Endothelial cell of umbilical vein (primary cell): ENCODE data around the gene GIT2. TPM values are rescaled to one million over a fixed set of nuclear protein-coding genes. Genes with fewer than 3 reads are reported as not detected.

ENCODE experiments used
- BruUV-seq: library from RNA; stranded (reverse); fragments of 400-500 nt; replicated peaks from 2 replicates; lab custom pipeline; 2021; lab: Mats Ljungman, UMichigan
- CTCF ChIA-PET: fragments of 300-600, 350-600 bp; sonication (Branson Sonifier 250); formaldehyde crosslinking; loops from one replicate; lab custom pipeline; 2021; ENCODE audit warnings: antibody characterized with exemption, inconsistent platforms; lab: Charles Lee
- POLR2A ChIA-PET: fragments of 300-600, 350-600 bp; sonication (Branson Sonifier 250); formaldehyde crosslinking; loops from one replicate; lab custom pipeline; 2021; ENCODE audit warnings: antibody characterized with exemption, inconsistent platforms; lab: Charles Lee
- DNase-seq: peaks from one replicate; pipeline ENCODE4 v3.0.0-alpha.2; 2011; ENCODE audit warnings: low read depth, low spot score
- FAIRE-seq: peaks from 2 replicates; lab custom pipeline; 2011; peaks lifted over from hg19 to GRCh38; lab: Jason Lieb, UNC
- H2AFZ ChIP-seq: 2 replicates; pipeline ENCODE4 v1.6.0; 2012; ENCODE audit warnings: low read depth, low read length, control low read depth, inconsistent platforms
- H3K27ac ChIP-seq: 2 replicates; pipeline ENCODE4 v1.5.1; 2011; ENCODE audit warnings: low read depth, mild to moderate bottlenecking, control low read depth, low read length, moderate library complexity; ENCODE audit not compliant: insufficient read depth
- H3K27me3 ChIP-seq, 2 experiments: 2 replicates each; pipeline versions ENCODE4 v1.6.0 to v1.6.1; 2011; ENCODE audit warnings: low read length in 2 of 2, mixed read lengths in 1 of 2; ENCODE audit not compliant: control insufficient read depth in 2 of 2, insufficient read depth in 2 of 2
- H3K36me3 ChIP-seq, 2 experiments: 2 replicates in 1 of 2; 3 replicates in 1 of 2; pipeline ENCODE4 v1.5.1; 2011; ENCODE audit warnings: low read length in 2 of 2, mild to moderate bottlenecking in 1 of 2, moderate library complexity in 1 of 2; ENCODE audit not compliant: control insufficient read depth in 2 of 2, insufficient read depth in 2 of 2; ENCODE audit errors: extremely low read depth in 1 of 2
- H3K4me1 ChIP-seq: 3 replicates; pipeline ENCODE4 v1.5.1; 2011; ENCODE audit warnings: mild to moderate bottlenecking, low read length; ENCODE audit not compliant: control insufficient read depth, insufficient read depth; ENCODE audit errors: extremely low read depth
- H3K4me2 ChIP-seq: 2 replicates; pipeline ENCODE4 v1.6.1; 2011; ENCODE audit warnings: low read length, control low read depth, mixed read lengths; ENCODE audit not compliant: insufficient read depth
- H3K4me3 ChIP-seq, 3 experiments: fragments of 200-600 bp in 1 of 3; sonication (generic), shearing (Covaris generic) in 1 of 3; replicated peaks in 1 of 3; 2 replicates each; pipeline ENCODE4 v1.5.1; 2011 to 2016; ENCODE audit warnings: control low read depth in 3 of 3, low read length in 3 of 3, mild to moderate bottlenecking in 2 of 3, inconsistent platforms in 1 of 3, low read depth in 1 of 3, moderate library complexity in 1 of 3; ENCODE audit not compliant: insufficient read depth in 1 of 3
- H3K79me2 ChIP-seq: 2 replicates; pipeline ENCODE4 v1.6.0; 2012; ENCODE audit warnings: low read length, inconsistent platforms; ENCODE audit not compliant: control insufficient read depth, insufficient read depth
- H3K9ac ChIP-seq: replicated peaks from 2 replicates; pipeline ENCODE3; 2011; ENCODE audit warnings: low read length, control low read depth; ENCODE audit not compliant: insufficient read depth; ENCODE audit errors: extremely low read depth
- H3K9me1 ChIP-seq: replicated peaks from 3 replicates; pipeline ENCODE4 v1.6.0; 2011; ENCODE audit warnings: mild to moderate bottlenecking, low read length; ENCODE audit not compliant: control insufficient read depth, insufficient read depth; ENCODE audit errors: extremely low read depth
- H3K9me3 ChIP-seq: replicated peaks from 2 replicates; pipeline ENCODE4 v1.5.1; 2012; ENCODE audit warnings: low read length, inconsistent platforms; ENCODE audit not compliant: control insufficient read depth, insufficient read depth
- H4K20me1 ChIP-seq: replicated peaks from 2 replicates; pipeline ENCODE3; 2011; ENCODE audit warnings: mild to moderate bottlenecking, low read length; ENCODE audit not compliant: control insufficient read depth, insufficient read depth; ENCODE audit errors: extremely low read depth
- FOS ChIP-seq: IDR thresholded peaks from 2 replicates; pipeline ENCODE4 v1.6.1; 2011; ENCODE audit warnings: mild to moderate bottlenecking, low read length, moderate library complexity, borderline replicate concordance; ENCODE audit not compliant: insufficient read depth
- GATA2 ChIP-seq: IDR thresholded peaks from 2 replicates; pipeline ENCODE4 v1.7.0; 2011; ENCODE audit warnings: low read depth, mild to moderate bottlenecking, moderate library complexity, mixed read lengths, low read length; ENCODE audit not compliant: insufficient read length, insufficient read depth
- MYC ChIP-seq: IDR thresholded peaks from one replicate; pipeline ENCODE4 v1.6.1; 2011; ENCODE audit warnings: mild to moderate bottlenecking, low read depth, low read length
- dilution Hi-C: fragments of 300-500 bp; cut with MboI; formaldehyde crosslinking; loops from one replicate; pipeline ENCODE4 v1.15.0; 2019; ENCODE audit warnings: low sequenced_read_pairs; ENCODE audit not compliant: extremely low pct_ligation_motif_present
- intact Hi-C: fragments of 100-400 bp; cut with micrococcal nuclease; formaldehyde crosslinking; loops from one replicate; pipeline ENCODE4 v1.10.0; 2022
- polyA plus RNA-seq, 4 experiments: library from polyadenylated mRNA; depleted of rRNA in 3 of 4; stranded (reverse) in 3 of 4; unstranded in 1 of 4; fragments of >200 nt; gene quantifications; 2 replicates each; pipeline versions ENCODE4 v1.2.1 to v1.2.3, GENCODE V29; 2011 to 2012; ENCODE audit warnings: missing spikeins in 1 of 4
- total RNA-seq: library from RNA; stranded (reverse); gene quantifications from 2 replicates; pipeline ENCODE4 v1.2.3, GENCODE V29; 2021
- TF ChIP-seq, protein P1 (sequence below): IDR thresholded peaks from 2 replicates; pipeline ENCODE4 v1.6.1; 2011; ENCODE audit not compliant: insufficient read depth, insufficient read length
- TF ChIP-seq, protein P2 (sequence below), 2 donors: IDR thresholded peaks; 1 replicate in 1 of 2; 2 replicates in 1 of 2; pipeline ENCODE4 v1.5.1; 2011; ENCODE audit warnings: low read length in 2 of 2, mild to moderate bottlenecking in 2 of 2, moderate library complexity in 2 of 2, control low read depth in 1 of 2, inconsistent platforms in 1 of 2, low read depth in 1 of 2; ENCODE audit not compliant: insufficient read depth in 1 of 2; ENCODE audit errors: extremely low read depth in 1 of 2

The GIT2 gene
- total and polyA plus RNA-seq, 2 donors (not counting 3 experiments of a cell fraction or from before 2014, with no cell fraction given) = 37.3 to 77.2 TPM

DNA sequence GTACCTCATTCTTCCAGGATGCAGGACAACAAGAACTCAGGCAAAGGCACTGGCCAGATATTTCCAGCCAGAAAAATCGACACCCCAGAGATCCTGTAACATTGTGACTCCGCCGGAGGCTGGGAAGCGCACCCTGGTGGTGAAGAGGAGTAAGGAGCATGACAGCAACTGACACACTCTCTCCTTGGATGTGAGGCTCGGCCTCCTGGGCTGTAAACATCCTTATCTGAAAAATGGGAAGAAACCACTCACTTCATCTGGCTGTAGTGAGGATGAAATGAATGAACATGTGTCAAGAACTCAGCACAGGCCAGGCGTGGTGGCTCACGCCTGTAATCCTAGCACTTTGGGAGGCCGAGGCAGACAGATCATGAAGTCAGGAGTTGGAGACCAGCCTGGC lies 68.5 kb downstream of the GIT2 start:
- ChIA-PET POLR2A (no interaction called here), CTCF (interaction anchor here (1.0 to 9.7 kb wide), 10 partner anchors 8 to 504 kb away, joined by 3 to 147 read pairs (median 5); partner anchors contain the start of gene TCHP)
- FAIRE-seq (peak; percentile 77), DNase-seq (peak; percentile 47)
- H3K4me1 ChIP-seq = no peaks in the 10 kb centered on the region
- no peaks in the 10 kb centered on the region for H3K27me3 ChIP-seq
- intact Hi-C loops (loop anchor here (1.0 to 2.0 kb wide), 3 partner anchors 27 to 78 kb away; partner anchors contain the start of gene TCHP), dilution Hi-C loops (no loop called here)
- no peak overlapping the region for H3K27ac ChIP-seq
- no peak overlapping the region for H3K9ac ChIP-seq
- BruUV-seq = no TSS peak
- H4K20me1 ChIP-seq = no peaks in the 10 kb centered on the region
- H3K36me3 ChIP-seq = peaks cover 7 to 22% of the 10 kb centered on the region in 2 experiments
- TF ChIP-seq FOS (no peak), MYC (no peak), GATA2 (no peak)
- TF ChIP-seq, protein P1, sequence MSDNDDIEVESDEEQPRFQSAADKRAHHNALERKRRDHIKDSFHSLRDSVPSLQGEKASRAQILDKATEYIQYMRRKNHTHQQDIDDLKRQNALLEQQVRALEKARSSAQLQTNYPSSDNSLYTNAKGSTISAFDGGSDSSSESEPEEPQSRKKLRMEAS = no peak
- TF ChIP-seq, protein P2, sequence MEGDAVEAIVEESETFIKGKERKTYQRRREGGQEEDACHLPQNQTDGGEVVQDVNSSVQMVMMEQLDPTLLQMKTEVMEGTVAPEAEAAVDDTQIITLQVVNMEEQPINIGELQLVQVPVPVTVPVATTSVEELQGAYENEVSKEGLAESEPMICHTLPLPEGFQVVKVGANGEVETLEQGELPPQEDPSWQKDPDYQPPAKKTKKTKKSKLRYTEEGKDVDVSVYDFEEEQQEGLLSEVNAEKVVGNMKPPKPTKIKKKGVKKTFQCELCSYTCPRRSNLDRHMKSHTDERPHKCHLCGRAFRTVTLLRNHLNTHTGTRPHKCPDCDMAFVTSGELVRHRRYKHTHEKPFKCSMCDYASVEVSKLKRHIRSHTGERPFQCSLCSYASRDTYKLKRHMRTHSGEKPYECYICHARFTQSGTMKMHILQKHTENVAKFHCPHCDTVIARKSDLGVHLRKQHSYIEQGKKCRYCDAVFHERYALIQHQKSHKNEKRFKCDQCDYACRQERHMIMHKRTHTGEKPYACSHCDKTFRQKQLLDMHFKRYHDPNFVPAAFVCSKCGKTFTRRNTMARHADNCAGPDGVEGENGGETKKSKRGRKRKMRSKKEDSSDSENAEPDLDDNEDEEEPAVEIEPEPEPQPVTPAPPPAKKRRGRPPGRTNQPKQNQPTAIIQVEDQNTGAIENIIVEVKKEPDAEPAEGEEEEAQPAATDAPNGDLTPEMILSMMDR (IDR thresholded peaks at IDR 0.05; ENCODE audit: extremely low read depth in 1 of 2, insufficient read depth in 1 of 2, low read depth in 1 of 2, low read length in 2 of 2) = peak; percentile 69 to 83
- H3K9me3 ChIP-seq = no peaks in the 10 kb centered on the region
- H3K9me1 ChIP-seq = no peaks in the 10 kb centered on the region
- H3K4me2 ChIP-seq = no peak overlapping the region
- no peaks in the 10 kb centered on the region for H3K79me2 ChIP-seq
- no peak overlapping the region for H3K4me3 ChIP-seq
- no peak overlapping the region for H2AFZ ChIP-seq
